ENCODE data around the gene PDE1A.

GRCh38 chr2:182359990-182360662 lies 66.7 kb downstream of the PDE1A start:
- no peak for TF ChIP-seq CTCF (IDR thresholded peaks at IDR 0.05)
- TF ChIP-seq POLR2A (IDR thresholded peaks at IDR 0.05), result no peak

All from uterus (tissue), 2 donors.